VCaP (cell line): ENCODE data around the gene HS3ST5.
"Not testable (repeated sequence)": the region's sequence is repeated elsewhere in the genome, so short reads cannot be mapped to it uniquely, and the experiment has no call there.

Experiments used
- H3K27ac ChIP-seq: fragments of 450-650 bp; 2 replicates; pipeline ENCODE4 v1.5.1; 2017
- TF ChIP-seq, protein P1 (sequence below): fragments of 450-650 bp; conservative IDR thresholded peaks from 2 replicates; pipeline ENCODE4 v1.5.1; 2017; ENCODE audit warnings: mild to moderate bottlenecking, moderate library complexity

Gene HS3ST5

DNA sequence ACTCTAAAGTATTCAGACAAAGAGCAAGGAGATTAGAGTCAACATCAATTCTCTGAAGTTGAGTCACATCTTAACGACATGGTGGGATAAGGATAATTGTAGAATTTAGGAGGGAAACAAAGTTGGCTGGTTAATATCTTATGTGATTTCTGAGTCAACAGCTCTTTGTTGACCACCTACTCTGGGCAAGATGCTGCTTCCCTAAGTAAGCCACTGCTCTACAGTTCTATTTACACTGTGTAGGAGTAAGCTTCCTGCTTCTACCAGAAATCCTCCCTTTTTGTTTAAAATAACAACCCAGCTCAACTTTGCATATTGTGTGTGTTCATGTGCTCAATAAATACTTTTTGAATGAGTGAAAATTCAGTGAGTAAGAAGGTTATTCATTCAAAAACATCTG, 3.1 kb downstream of the HS3ST5 start:
- H3K27ac ChIP-seq, result no peak overlapping the region

DNA sequence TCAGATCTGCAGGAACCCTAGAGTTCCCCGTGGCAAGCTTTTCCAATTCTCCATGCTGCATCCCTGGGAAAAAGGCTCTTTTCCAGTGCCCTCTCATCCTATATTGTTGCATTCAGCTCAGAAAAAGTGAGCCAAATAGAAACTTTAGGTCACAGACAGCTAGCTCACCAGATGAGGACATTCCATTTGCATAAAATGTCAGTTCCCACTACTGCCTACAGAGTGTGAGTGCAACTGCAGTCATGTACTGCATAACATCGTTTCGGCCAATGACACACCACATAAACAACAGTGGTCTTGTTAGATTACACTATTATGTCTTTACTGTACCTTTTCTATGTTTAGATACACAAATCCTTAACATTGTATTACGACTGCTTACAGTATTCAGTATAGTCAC, 8.6 kb downstream of the HS3ST5 start:
- no peak overlapping the region for H3K27ac ChIP-seq
- TF ChIP-seq, protein P1, sequence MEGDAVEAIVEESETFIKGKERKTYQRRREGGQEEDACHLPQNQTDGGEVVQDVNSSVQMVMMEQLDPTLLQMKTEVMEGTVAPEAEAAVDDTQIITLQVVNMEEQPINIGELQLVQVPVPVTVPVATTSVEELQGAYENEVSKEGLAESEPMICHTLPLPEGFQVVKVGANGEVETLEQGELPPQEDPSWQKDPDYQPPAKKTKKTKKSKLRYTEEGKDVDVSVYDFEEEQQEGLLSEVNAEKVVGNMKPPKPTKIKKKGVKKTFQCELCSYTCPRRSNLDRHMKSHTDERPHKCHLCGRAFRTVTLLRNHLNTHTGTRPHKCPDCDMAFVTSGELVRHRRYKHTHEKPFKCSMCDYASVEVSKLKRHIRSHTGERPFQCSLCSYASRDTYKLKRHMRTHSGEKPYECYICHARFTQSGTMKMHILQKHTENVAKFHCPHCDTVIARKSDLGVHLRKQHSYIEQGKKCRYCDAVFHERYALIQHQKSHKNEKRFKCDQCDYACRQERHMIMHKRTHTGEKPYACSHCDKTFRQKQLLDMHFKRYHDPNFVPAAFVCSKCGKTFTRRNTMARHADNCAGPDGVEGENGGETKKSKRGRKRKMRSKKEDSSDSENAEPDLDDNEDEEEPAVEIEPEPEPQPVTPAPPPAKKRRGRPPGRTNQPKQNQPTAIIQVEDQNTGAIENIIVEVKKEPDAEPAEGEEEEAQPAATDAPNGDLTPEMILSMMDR, result no peak

More for the DNA sequence above, 3.1 kb downstream of the HS3ST5 start:
- TF ChIP-seq, protein P1, result no peak

DNA sequence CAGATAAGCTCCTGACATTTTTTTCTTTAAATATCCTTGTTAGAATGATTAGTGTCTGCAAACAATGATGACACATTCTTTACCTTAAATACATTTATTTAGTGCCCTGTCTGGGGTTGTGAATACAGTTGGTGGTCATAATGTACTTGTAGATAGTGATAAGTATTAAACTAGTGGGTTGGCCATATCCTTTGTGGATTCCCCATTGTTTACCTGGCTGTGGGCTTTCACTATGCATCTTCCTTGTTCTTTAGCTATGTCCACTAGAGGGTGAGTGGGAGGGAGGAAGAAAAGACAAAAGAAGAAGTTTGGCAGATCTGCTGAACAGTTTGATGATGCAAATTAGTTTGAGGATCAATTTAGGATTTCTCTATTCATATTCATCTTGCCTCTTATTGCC, 15.7 kb downstream of the HS3ST5 start:
- no peak overlapping the region for H3K27ac ChIP-seq
- TF ChIP-seq, protein P1, result no peak

DNA sequence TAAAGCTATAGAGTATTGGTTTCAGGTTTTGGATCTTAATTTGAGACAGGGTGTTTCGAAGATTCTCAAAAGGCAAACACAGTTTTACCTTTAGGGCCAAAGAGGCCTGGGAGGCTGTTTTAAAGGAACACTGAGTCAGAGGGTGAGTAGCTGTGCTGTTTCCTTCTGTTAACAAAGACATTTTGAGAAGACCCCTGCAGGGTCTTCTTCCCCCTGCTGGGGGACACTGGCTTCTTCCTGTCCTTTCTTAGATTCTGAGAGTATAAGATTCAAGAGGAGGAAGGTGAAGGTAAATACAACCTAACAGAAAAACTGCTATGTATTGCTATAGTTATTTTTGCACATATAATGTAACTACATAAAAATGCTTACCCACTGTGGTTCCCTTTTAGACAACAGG, 19.0 kb downstream of the HS3ST5 start:
- TF ChIP-seq, protein P1, result no peak
- no peak overlapping the region for H3K27ac ChIP-seq

DNA sequence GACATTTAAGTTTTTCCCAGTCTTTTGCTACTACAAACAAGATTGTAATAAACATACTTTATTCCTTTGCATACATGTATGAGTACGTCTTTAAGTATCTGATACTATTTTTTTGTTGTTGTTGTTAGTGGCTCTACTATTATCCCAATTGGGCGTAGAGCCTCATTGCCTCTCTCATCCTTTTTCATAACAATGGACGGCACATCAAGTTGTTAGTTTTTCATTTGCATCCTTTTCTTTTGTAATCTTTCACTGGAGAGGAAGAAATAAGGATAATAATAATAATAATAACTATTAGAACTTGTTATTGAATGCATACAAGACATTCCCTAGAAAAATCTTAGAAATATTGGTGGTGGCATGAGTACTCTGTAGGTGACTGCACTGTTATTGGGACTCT, 23.1 kb downstream of the HS3ST5 start:
- TF ChIP-seq, protein P1, result no peak
- H3K27ac ChIP-seq, result no peak overlapping the region

DNA sequence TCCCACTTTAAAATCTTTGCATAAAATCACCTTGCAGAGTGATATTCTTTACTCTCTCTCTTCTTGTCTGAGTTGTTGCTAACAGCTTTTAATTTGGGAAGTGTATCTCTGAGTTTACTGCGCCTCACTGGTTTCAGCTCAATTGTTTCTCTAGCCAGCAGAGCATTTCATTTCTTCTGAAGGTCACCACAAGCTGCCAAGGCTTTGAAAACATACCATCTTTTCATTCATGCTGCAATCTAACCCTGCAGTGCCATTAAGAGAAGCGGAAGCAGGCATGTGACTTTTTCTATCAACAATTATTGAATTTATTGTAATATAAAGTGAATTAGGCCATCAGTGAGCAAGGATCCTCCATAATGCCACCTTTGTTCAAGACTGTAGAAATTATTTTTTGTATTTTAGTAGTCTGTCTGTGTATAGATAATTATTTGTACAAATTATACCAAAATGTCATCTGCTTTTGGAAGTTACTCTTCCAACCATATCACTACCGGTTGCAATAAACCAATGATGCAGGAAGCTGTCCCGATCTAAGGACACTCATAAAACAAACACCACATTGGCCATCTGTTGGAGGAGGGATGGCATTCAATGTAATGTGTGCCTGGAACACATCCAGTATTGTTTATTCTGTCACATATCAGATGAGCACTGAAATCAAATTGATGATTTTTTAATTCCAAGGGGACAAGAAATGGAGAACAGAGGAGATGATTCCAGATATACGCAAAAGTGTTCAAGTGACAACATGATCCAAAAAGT, 26.8 kb downstream of the HS3ST5 start:
- no peak overlapping the region for H3K27ac ChIP-seq

DNA sequence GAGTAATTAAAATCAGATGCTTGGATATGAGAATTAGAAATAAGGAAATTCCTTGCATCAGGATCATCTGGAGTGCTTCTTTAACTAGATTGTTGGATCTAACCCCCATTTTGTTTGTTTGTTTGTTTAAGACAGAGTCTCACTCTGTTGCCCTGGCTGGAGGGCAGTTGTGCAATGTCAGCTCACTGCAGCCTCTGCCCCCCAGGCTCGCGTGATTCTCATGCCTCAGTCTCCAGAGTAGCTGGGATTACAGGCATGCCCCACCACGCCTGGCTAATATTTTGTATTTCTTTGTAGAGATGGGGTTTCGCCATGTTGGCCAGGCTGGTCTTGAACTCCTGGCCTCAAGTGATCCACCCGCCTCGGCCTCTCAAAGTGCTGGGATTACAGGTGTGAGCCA, 29.0 kb downstream of the HS3ST5 start:
- H3K27ac ChIP-seq, result not testable (repeated sequence)

More for the DNA sequence above, 26.8 kb downstream of the HS3ST5 start:
- TF ChIP-seq, protein P1, result no peak

DNA sequence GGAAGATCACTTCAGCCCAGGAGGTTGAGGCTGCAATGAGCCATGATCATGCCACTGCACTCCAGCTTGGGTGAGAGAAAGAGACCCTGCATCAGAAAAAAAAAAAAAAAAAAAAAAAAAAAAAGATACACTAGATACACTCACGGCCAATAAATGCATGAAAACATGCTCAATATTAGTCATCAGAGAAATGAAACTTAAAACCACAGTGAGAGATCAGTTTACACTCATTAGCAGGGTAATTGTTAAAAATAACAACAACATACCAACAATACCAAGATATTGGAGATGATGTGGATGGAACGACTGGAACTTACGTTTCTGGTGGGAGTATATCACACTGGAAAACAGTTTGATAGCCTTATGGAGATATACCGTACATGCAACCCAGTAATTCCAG, 29.9 kb downstream of the HS3ST5 start:
- TF ChIP-seq, protein P1, result no peak
- no peak overlapping the region for H3K27ac ChIP-seq
